GM21367 (cell line): ENCODE measurements around the gene ATM.
"Not testable (repeated sequence)": the region's sequence is repeated elsewhere in the genome, so short reads cannot be mapped to it uniquely, and the experiment has no call there.

ENCODE experiments used
- ATAC-seq: cut with Tn5 transposase; IDR thresholded peaks from one replicate; pipeline ENCODE4 v1.9.1; 2021; ENCODE audit not compliant: unreplicated experiment

ATM gene

DNA sequence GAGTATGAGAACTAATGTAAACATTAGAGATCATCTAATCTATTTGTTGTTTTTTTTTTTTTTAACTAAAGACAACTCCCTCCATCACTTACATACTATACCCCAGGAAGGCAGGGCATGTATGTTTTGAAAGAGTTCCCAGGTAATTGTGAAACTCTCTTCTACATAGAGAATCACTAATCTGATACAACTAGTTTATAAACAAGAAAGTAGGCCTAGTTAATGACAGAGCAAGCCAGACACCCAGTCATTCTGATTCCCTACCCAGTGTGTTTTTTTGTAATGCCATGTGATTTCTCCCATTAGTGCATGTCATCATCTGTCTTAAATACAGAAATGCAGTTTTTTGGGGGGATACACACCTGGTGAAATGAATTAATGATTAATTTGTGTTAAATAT, 123.6 kb downstream of the ATM start:
- no peak for ATAC-seq

DNA sequence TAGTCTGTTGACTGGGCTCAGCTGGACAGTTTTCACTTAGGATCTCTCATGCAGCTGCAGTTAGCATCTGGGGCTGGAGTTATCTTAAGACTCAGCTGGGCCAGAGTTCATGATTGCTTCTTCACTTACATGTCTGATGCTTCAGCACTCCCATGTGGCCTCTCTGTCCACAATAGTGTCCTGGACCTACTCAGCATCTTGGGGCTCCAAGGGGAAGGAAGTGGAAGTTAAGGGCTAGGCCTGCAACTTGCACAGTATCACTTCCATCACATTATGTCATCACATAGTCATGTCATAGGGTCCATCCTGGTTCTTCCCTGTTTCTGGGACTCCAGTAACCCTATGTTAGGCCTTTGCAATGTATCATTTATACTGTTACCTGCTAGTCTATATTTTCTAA, 128.6 kb downstream of the ATM start:
- ATAC-seq = no peak

GRCh38 chr11:108364159-108364558, 141.3 kb downstream of the ATM start:
- no peak for ATAC-seq

DNA sequence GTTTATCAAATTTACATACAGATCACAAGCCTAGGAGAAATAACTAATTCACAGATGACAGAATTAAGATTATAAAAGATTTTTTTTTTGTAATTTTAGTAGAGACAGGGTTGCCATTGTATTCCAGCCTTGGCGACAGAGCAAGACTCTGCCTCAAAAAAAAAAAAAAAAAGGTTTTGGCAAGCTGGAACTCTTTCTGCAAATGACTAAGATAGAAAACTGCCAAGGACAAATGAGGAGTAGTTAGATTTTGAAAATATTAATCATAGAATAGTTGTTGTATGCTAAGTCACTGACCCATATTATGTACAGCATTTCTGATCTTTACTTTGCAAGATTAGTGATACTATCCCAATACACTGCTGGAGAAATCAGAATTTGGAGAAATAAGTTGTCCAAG, 145.3 kb downstream of the ATM start:
- no peak for ATAC-seq

- ATAC-seq = no peak
Measured at GRCh38 chr11:108369064-108369463, 146.2 kb downstream of the ATM start.

DNA sequence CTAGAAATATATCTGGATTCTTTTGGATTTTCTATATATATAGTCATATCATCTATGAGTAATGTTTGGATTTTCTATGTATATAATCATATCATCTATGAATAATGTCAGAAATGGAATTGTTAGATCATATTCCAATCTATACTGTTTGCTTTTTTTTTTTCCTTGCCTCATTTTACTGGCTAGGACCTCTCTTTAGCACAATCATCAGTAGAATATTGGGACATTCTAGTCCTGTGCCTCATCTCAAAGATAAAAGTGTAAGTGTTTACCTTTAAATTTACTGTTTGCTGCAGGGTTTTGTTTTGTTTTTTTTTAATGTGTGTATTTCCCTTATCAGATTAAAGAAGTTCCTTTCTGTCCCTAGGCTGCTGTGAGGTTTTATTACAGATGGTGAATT, 147.4 kb downstream of the ATM start:
- ATAC-seq = no peak

- no peak for ATAC-seq
Measured at GRCh38 chr11:108370990-108371389, 148.1 kb downstream of the ATM start.

DNA sequence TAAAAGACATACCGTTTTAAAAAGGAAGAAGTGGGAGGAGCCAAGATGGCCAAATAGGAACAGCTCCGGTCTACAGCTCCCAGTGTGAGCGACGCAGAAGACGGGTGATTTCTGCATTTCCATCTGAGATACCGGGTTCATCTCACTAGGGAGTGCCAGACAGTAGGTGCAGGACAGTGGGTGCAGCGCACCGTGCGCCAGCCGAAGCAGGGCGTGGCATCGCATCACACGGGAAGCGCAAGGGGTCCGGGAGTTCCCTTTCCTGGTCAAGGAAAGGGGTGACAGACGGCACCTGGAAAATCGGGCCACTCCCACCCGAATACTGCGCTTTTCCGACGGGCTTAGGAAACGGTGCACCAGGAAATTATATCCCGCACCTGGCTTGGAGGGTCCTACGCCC, 150.6 kb downstream of the ATM start:
- not testable (repeated sequence) for ATAC-seq

DNA sequence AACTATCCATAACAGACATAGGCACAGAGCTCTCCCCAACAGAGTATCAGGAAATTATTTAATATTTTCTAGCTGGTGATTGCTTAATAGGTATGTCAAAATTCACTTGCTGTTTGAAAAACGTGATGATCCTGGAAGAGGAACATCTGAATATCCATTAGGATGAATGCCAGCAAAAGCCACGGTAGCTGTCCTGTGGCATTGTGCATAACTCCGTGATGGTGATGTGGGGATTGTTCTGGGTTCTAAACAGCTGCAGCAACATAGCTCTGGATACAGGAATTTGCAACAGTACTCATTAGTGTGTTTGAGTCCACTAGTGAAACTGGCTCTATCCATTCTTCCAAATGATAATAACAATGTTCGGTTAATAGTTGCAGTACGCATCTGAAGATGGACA, 165.7 kb downstream of the ATM start:
- no peak for ATAC-seq

DNA sequence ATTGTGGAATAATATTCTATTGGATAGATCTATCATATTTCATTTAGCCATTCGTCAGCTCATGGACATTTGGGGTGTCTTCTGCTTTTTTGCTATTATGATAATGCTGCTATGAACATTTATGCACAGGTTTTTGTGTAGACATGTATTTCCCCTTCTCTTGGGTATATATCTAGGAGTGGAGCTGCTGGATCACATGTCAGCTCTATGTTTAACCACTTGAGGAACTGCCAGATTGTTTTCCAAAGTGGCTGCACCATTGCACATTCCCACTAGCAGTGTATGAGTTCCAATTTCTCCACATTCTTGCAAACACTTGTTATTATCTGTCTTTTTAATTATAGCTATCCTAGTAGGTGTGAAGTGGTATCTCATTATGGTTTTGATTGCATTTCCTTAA, 169.5 kb downstream of the ATM start:
- no peak for ATAC-seq

- ATAC-seq = no peak
Measured at GRCh38 chr11:108393046-108393445, 170.2 kb downstream of the ATM start.

DNA sequence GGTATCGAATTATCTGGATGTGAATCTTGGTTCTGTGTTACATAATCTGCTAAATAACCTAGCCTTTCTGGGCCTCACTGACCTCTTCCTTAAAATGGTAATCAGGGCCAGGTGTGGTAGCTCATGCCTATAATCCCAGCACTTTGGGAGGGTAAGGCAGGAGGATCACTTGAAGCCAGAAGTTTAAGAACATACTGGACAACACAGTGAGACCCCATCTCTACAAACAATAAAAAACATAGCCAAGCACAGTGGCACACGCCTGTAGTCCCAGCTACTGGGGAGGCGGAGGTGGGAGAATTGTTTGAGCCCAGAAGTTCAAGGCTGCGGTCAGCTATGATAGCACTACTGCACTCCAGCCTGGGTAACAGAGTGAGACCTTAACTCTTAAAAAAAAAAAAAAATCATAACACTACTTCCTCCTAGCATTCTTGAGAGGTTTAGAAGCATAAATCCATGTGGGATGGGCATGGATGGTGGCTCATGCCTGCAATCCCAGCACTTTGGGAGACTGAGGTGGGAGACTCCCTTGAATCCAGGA, 171.9 kb downstream of the ATM start:
- ATAC-seq = no peak

- not testable (repeated sequence) for ATAC-seq
Measured at GRCh38 chr11:108396672-108397071, 173.8 kb downstream of the ATM start.

DNA sequence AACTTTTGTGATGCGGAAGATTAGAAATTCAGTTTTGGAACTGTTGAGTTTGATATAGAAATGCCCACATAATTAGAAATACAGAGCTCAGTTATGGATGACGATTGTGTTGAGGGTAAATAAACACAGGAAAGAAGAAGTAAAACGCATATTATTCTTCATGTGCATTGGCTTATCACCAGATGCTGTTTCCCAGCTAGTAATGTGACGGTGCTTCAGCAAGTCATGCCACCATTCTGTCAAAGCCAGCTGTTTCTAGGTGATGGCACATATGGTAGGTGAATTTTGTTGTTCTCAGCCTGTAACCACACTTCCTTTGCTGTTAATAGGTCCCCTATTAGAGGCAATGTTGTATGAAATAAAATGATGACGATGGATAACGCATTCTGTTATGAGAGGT, 175.6 kb downstream of the ATM start:
- no peak for ATAC-seq

DNA sequence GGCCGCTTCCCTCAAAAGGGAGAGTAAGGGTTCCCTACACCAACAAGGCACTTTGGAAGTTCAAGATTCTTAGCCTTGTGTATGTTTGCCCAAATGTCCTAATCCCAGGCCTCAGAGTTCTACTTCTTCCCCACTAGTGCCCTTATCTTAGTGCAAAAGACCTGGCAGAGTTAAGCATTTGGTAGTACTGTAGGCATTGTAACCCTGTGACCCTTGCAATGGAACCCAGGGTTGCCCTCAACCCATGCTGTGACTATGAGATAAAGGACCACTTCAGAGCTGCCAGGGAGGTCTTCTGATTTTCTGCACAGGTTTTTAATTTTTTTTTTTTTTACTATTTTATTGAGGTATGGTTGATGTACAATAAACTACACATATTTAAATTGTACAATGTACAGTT, 179.4 kb downstream of the ATM start:
- no peak for ATAC-seq

DNA sequence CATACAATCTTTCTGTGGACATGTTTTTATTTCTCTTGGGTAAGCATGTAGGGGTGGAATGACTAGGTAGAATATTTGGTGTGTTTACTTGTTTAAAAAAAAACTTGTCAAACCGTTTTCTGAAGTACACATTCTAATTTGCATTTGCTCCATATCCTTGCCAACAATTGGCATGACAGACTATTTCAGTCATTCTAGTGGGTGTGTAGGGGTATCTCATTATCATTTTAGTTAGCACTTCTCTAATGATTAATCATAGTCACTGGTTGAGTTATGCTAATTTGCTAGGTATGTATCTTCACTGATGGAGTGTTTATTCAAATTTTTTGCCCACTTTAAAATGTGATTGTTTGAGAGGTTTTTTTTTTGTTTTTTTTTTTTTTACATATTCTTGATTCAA, 180.2 kb downstream of the ATM start:
- ATAC-seq = no peak

DNA sequence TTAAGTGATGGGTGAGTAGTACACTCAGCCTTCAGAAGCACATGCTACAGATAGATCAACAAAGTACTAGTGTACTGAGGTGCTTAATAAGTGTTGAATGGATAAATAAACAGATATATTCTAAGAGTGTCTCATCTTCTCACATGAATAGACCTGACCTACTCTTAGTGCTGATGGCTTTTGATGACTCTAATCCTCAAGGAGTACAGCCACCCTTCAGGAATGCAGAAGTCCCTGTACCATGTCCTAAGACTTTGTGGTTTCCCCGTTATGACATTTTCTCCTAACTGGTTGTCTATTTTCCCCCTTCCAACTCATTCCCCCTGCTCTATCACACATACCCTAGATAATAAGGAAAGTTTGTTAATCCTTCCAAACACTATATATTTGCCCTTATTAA, 182.8 kb downstream of the ATM start:
- no peak for ATAC-seq

DNA sequence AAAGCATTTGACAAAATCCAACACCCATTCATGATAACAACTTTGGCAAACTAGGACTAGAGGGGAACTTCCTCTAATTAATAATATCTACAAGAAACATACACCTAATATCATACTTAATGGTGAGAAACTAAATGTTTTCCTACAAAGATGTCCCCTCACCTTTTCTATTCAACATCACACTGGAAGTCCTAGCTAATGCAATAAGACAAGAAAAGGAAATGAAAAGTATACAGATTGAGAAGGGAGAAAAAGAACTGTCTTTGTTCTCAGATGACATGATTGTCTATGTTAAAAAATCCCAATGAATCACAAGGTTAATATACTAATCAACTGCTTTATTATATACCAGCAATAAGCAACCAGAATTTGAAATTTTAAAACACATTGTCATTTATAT, 192.1 kb downstream of the ATM start:
- no peak for ATAC-seq

GRCh38 chr11:108417551-108417950, 194.7 kb downstream of the ATM start:
- ATAC-seq = not testable (repeated sequence)
